Keratinocyte (primary cell): ENCODE results near the gene PHLDB3. TPM values are rescaled to one million over a fixed set of nuclear protein-coding genes. Genes with fewer than 3 reads are reported as not detected.

ENCODE experiments used
- DNase-seq: peaks from one replicate; pipeline ENCODE4 v3.0.0-alpha.2; 2011; ENCODE audit warnings: low read depth, missing footprints, low spot score
- FAIRE-seq: peaks from 2 replicates; lab custom pipeline; 2011; peaks lifted over from hg19 to GRCh38; lab: Jason Lieb, UNC
- H2AFZ ChIP-seq: 2 replicates; pipeline ENCODE4 v1.6.0; 2012; ENCODE audit warnings: low read length, control low read depth, inconsistent platforms; ENCODE audit not compliant: control insufficient read depth
- H3K27ac ChIP-seq: 2 replicates; pipeline ENCODE4 v1.5.1; 2011; ENCODE audit warnings: low read length; ENCODE audit not compliant: control insufficient read depth, insufficient read depth
- H3K27me3 ChIP-seq: 3 replicates; pipeline ENCODE4 v1.6.0; 2011; ENCODE audit warnings: low read length; ENCODE audit not compliant: control insufficient read depth, insufficient read depth; ENCODE audit errors: extremely low read depth
- H3K36me3 ChIP-seq, 2 experiments: 2 replicates in 1 of 2; 3 replicates in 1 of 2; pipeline ENCODE4 v1.5.1; 2011; ENCODE audit warnings: low read length in 2 of 2, mild to moderate bottlenecking in 1 of 2; ENCODE audit not compliant: control insufficient read depth in 2 of 2, insufficient read depth in 2 of 2; ENCODE audit errors: extremely low read depth in 1 of 2
- H3K4me1 ChIP-seq: 3 replicates; pipeline ENCODE4 v1.5.1; 2011; ENCODE audit warnings: low read length; ENCODE audit not compliant: control insufficient read depth, insufficient read depth; ENCODE audit errors: extremely low read depth
- H3K4me2 ChIP-seq: 3 replicates; pipeline ENCODE4 v1.6.0; 2011; ENCODE audit warnings: low read depth, low read length; ENCODE audit not compliant: control insufficient read depth, insufficient read depth; ENCODE audit errors: extremely low read depth
- H3K4me3 ChIP-seq, 3 experiments: fragments of 200-600 bp in 1 of 3; sonication (generic) in 1 of 3; 2 replicates in 2 of 3; 3 replicates in 1 of 3; pipeline ENCODE4 v1.5.1; 2011 to 2016; ENCODE audit warnings: low read length in 3 of 3, mild to moderate bottlenecking in 3 of 3, control low read depth in 2 of 3, inconsistent platforms in 1 of 3, low read depth in 1 of 3, mixed read lengths in 1 of 3, mixed run types in 1 of 3, moderate library complexity in 1 of 3; ENCODE audit not compliant: control insufficient read depth in 2 of 3, insufficient read depth in 2 of 3; ENCODE audit errors: extremely low read depth in 1 of 3
- H3K79me2 ChIP-seq: 2 replicates; pipeline ENCODE4 v1.6.0; 2012; ENCODE audit warnings: low read length; ENCODE audit not compliant: control insufficient read depth, insufficient read depth
- H3K9ac ChIP-seq: 3 replicates; pipeline ENCODE4 v1.6.0; 2011; ENCODE audit warnings: low read length; ENCODE audit not compliant: control insufficient read depth, insufficient read depth; ENCODE audit errors: extremely low read depth
- H3K9me1 ChIP-seq: 3 replicates; pipeline ENCODE4 v1.6.0; 2011; ENCODE audit warnings: low read length; ENCODE audit not compliant: control insufficient read depth, insufficient read depth; ENCODE audit errors: extremely low read depth
- H3K9me3 ChIP-seq: 2 replicates; pipeline ENCODE4 v1.5.1; 2012; ENCODE audit warnings: low read depth, low read length; ENCODE audit not compliant: control insufficient read depth
- H4K20me1 ChIP-seq: 3 replicates; pipeline ENCODE4 v1.6.0; 2011; ENCODE audit warnings: low read length; ENCODE audit not compliant: control insufficient read depth, insufficient read depth; ENCODE audit errors: extremely low read depth
- CTCF ChIP-seq, 3 experiments: IDR thresholded peaks in 1 of 3; conservative IDR thresholded peaks in 1 of 3; optimal IDR thresholded peaks in 1 of 3; 2 replicates in 2 of 3; 3 replicates in 1 of 3; pipeline versions ENCODE3 to v1.5.1; 2011; ENCODE audit warnings: low read length in 3 of 3, mild to moderate bottlenecking in 3 of 3, moderate library complexity in 2 of 3, control low read depth in 1 of 3, inconsistent platforms in 1 of 3; ENCODE audit not compliant: insufficient read depth in 2 of 3; ENCODE audit errors: extremely low read depth in 1 of 3
- EZH2 ChIP-seq: IDR thresholded peaks from one replicate; pipeline ENCODE4 v1.6.1; 2012; ENCODE audit warnings: inconsistent platforms, mild to moderate bottlenecking, low read length, moderate library complexity
- dilution Hi-C: fragments of 300-500 bp; cut with MboI; formaldehyde crosslinking; loops from one replicate; pipeline ENCODE4 v1.7.0; 2020; ENCODE audit warnings: low sequenced_read_pairs; ENCODE audit not compliant: extremely low pct_ligation_motif_present
- polyA plus RNA-seq, 5 experiments: library from polyadenylated mRNA; depleted of rRNA in 3 of 5; stranded (reverse) in 3 of 5; stranded (forward) in 1 of 5; unstranded in 1 of 5; fragments of >200 nt; gene quantifications; 1 replicate in 1 of 5; 2 replicates in 3 of 5; 3 replicates in 1 of 5; pipeline versions ENCODE4 v1.2.1 to v1.2.3, GENCODE V29; 2011 to 2012; ENCODE audit warnings: missing spikeins in 2 of 5, low read depth in 1 of 5, low replicate concordance in 1 of 5

The PHLDB3 gene
- polyA plus RNA-seq, 1 donor (not counting 4 experiments of a cell fraction or from before 2014, with no cell fraction given), result 6.7 TPM

DNA sequence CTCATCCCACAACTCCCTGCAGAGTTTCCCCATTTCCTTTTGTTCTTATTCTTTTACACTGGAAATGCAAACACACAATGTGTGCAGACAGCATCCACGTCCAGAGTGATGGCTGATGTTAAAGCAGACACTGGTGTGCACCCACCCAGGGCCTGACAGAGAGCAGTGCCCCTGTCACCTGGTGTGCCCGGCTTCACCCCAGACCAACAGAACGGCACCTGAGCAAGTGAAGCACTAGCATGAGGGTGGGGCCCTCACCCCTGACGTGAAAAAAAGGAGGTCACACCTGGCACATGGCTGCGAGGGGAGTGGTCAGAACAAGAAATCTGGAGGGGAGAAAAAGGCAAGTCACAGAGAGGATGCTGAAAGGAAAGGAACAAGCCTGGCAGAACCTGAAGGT lies 40.7 kb upstream of the PHLDB3 start:
- DNase-seq, result no peak
- Histone ChIP-seq H3K9me1 (no peaks in the 10 kb centered on the region), H4K20me1 (no peaks in the 10 kb centered on the region), H3K9me3 (no peaks in the 10 kb centered on the region), H3K36me3 (peaks cover 9 to 21% of the 10 kb centered on the region in 2 experiments), H3K27me3 (no peaks in the 10 kb centered on the region), H3K27ac (no peak overlapping the region), H3K9ac (no peak overlapping the region), H3K4me3 (no peak overlapping the region), H3K4me2 (no peak overlapping the region), H3K79me2 (no peaks in the 10 kb centered on the region), H2AFZ (no peak overlapping the region), H3K4me1 (no peaks in the 10 kb centered on the region)
- TF ChIP-seq EZH2 (no peak), CTCF (optimal IDR thresholded peaks at IDR 0.05 in 1 of 3, IDR thresholded peaks at IDR 0.05 in 1 of 3, conservative IDR thresholded peaks at IDR 0.05 in 1 of 3; ENCODE audit: extremely low read depth in 1 of 3, insufficient read depth in 2 of 3, low read length in 3 of 3) (no peak)
- dilution Hi-C loops, result no loop called here
- no peak for FAIRE-seq

DNA sequence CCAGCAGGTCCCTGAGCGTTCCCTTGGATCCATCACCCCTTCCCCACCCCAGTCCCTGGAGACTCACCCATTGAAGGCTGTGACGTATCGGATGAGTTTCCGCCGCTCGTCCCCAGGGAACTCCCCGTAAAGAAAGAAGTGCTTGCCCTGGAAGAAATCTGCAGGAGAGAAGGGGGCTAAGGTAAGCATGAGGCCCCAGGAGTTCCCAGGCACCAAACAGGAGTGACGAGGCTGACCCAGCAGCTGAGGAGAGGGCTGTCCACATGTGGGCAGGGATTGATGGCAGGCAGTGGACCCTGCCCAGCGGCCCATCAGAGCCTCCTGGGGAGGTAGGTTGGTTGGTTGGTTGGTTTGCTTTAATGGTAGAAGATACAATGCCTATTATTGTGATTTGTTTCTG lies 39.5 kb upstream of the PHLDB3 start:
- FAIRE-seq, result no peak
- no peak for DNase-seq
- no peaks in the 10 kb centered on the region for H4K20me1 ChIP-seq
- H3K9ac ChIP-seq, result no peak overlapping the region
- H3K9me3 ChIP-seq, result no peaks in the 10 kb centered on the region
- dilution Hi-C loops, result no loop called here
- H3K27ac ChIP-seq, result no peak overlapping the region
- no peak overlapping the region for H3K4me3 ChIP-seq
- no peak overlapping the region for H3K4me2 ChIP-seq
- no peak for TF ChIP-seq CTCF (optimal IDR thresholded peaks at IDR 0.05 in 1 of 3, IDR thresholded peaks at IDR 0.05 in 1 of 3, conservative IDR thresholded peaks at IDR 0.05 in 1 of 3; ENCODE audit: extremely low read depth in 1 of 3, insufficient read depth in 2 of 3, low read length in 3 of 3)
- TF ChIP-seq EZH2, result no peak
- H3K27me3 ChIP-seq, result no peaks in the 10 kb centered on the region
- H3K9me1 ChIP-seq, result no peaks in the 10 kb centered on the region
- H3K36me3 ChIP-seq, result peaks cover 7 to 22% of the 10 kb centered on the region in 2 experiments
- H3K79me2 ChIP-seq, result no peaks in the 10 kb centered on the region
- no peak overlapping the region for H2AFZ ChIP-seq
- no peaks in the 10 kb centered on the region for H3K4me1 ChIP-seq
